Epithelial cell of proximal tubule (primary cell): ENCODE data around the gene ADNP. TPM values are rescaled to one million over a fixed set of nuclear protein-coding genes. Genes with fewer than 3 reads are reported as not detected.
A peak's percentile ranks its signal among the peaks of the same experiment; 100 is the strongest.

Source experiments
- DNase-seq: peaks from one replicate; pipeline ENCODE4 v3.0.0-alpha.2; 2011; ENCODE audit warnings: low read depth
- H3K4me3 ChIP-seq: 2 replicates; pipeline ENCODE4 v1.5.1; 2011; ENCODE audit warnings: low read depth, mild to moderate bottlenecking, low read length
- CTCF ChIP-seq: conservative IDR thresholded peaks from 2 replicates; pipeline ENCODE4 v1.5.1; 2012; ENCODE audit warnings: low read depth, mild to moderate bottlenecking, low read length
- total RNA-seq: library from RNA; depleted of rRNA; stranded (reverse); fragments of >200 nt; gene quantifications from 2 replicates; pipeline ENCODE4 v1.2.3, GENCODE V29; 2015

Gene ADNP
- total RNA-seq, 1 donor from 2014 or later, result 19.0 TPM

- TF ChIP-seq CTCF, result no peak
- DNase-seq, result no peak
- H3K4me3 ChIP-seq, result peak overlapping the region; percentile 72
These were observed 26.0 kb upstream of the ADNP start for GRCh38 chr20:50957276-50957675.

- H3K4me3 ChIP-seq, result no peak overlapping the region
- no peak for TF ChIP-seq CTCF
- DNase-seq, result no peak
These were observed 22.6 kb upstream of the ADNP start for GRCh38 chr20:50953821-50954220.

- H3K4me3 ChIP-seq, result no peak overlapping the region
- DNase-seq, result no peak
- no peak for TF ChIP-seq CTCF
These were observed 22.0 kb upstream of the ADNP start for GRCh38 chr20:50953196-50953595.

- TF ChIP-seq CTCF, result no peak
- no peak for DNase-seq
- H3K4me3 ChIP-seq, result no peak overlapping the region
These were observed 17.0 kb upstream of the ADNP start for GRCh38 chr20:50948132-50948785.

- TF ChIP-seq CTCF, result no peak
- no peak for DNase-seq
These were observed 11.8 kb upstream of the ADNP start for GRCh38 chr20:50943069-50943468.

GRCh38 chr20:50933589-50933988 lies 2.4 kb upstream of the ADNP start:
- DNase-seq, result no peak
- H3K4me3 ChIP-seq, result no peak overlapping the region
- no peak for TF ChIP-seq CTCF

More at GRCh38 chr20:50943069-50943468, 11.8 kb upstream of the ADNP start:
- no peak overlapping the region for H3K4me3 ChIP-seq

- DNase-seq, result no peak
- no peak for TF ChIP-seq CTCF
These were observed 1.5 kb upstream of the ADNP start for GRCh38 chr20:50932691-50933280.

More at GRCh38 chr20:50932691-50933280, 1.5 kb upstream of the ADNP start:
- no peak overlapping the region for H3K4me3 ChIP-seq
